SK-N-MC (cell line): ENCODE results near the gene RBKS.

Experiments used
- EZH2 ChIP-seq: fragments of 200-600 bp; sonication (generic); IDR thresholded peaks from one replicate; pipeline ENCODE4 v1.6.1; 2017; ENCODE audit warnings: antibody characterized with exemption
- POLR2AphosphoS5 ChIP-seq: IDR thresholded peaks from 2 replicates; pipeline ENCODE4 v1.6.1; 2012; ENCODE audit warnings: mild to moderate bottlenecking, low read depth, low read length, borderline replicate concordance

- TF ChIP-seq POLR2AphosphoS5 (no peak), EZH2 (no peak)
Measured at GRCh38 chr2:27807476-27807875, 82.7 kb downstream of the RBKS start.
